Activated naive CD4-positive, alpha-beta T cell treated with anti-CD3 and anti-CD28 coated beads for 36 hours (primary cell): ENCODE measurements around the gene DIO1. TPM values are rescaled to one million over a fixed set of nuclear protein-coding genes. Genes with fewer than 3 reads are reported as not detected.
"Not testable (repeated sequence)": the region's sequence is repeated elsewhere in the genome, so short reads cannot be mapped to it uniquely, and the experiment has no call there.

Experiments used
- CTCF ChIA-PET: fragments of 350-600 bp; sonication (Branson Sonifier 250); formaldehyde crosslinking; loops from one replicate; lab custom pipeline; 2021; ENCODE audit warnings: antibody characterized with exemption; lab: Charles Lee
- DNase-seq: peaks from one replicate; pipeline ENCODE4 v3.0.0-alpha.2; 2020
- H3K27ac Mint-ChIP-seq: one replicate; pipeline ENCODE4 v1.8.0; 2021; ENCODE audit warnings: mild to moderate bottlenecking, mixed read lengths
- H3K27me3 Mint-ChIP-seq: one replicate; pipeline ENCODE4 v1.8.0; 2021; ENCODE audit warnings: low read depth, mixed read lengths
- H3K36me3 Mint-ChIP-seq: one replicate; pipeline ENCODE4 v1.8.0; 2021; ENCODE audit warnings: low read depth, mixed read lengths
- H3K4me1 Mint-ChIP-seq: one replicate; pipeline ENCODE4 v1.8.0; 2021; ENCODE audit warnings: low read depth, mixed read lengths
- H3K4me3 Mint-ChIP-seq: one replicate; pipeline ENCODE4 v1.8.0; 2021; ENCODE audit warnings: mild to moderate bottlenecking, moderate library complexity, mixed read lengths
- H3K9me3 Mint-ChIP-seq: one replicate; pipeline ENCODE4 v1.8.0; 2021; ENCODE audit warnings: mixed read lengths
- intact Hi-C: fragments of 100-400 bp; cut with micrococcal nuclease; formaldehyde crosslinking; loops from one replicate; pipeline ENCODE4 v1.15.1; 2023
- total RNA-seq, 2 experiments: library from RNA; stranded (reverse); gene quantifications; one replicate each; pipeline ENCODE4 v1.2.3, GENCODE V29; 2021

The DIO1 gene
- total RNA-seq, result not detected

DNA sequence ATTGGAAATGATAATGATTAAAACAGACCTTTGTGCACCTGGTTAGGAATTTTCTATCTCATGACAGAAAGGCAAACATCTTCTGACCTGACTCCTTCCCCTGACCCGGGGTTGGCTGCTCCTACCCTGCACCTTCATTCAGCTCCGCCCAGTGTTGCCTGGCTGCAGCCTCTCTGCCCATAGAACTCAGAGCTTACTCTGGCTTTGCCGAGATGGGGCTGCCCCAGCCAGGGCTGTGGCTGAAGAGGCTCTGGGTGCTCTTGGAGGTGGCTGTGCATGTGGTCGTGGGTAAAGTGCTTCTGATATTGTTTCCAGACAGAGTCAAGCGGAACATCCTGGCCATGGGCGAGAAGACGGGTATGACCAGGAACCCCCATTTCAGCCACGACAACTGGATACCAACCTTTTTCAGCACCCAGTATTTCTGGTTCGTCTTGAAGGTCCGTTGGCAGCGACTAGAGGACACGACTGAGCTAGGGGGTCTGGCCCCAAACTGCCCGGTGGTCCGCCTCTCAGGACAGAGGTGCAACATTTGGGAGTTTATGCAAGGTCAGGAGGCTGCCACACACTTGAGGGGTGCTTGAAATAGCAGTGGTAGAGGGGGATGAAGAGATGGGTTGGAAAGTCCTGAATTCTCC is at the start of gene DIO1:
TSS of gene DIO1 (plus strand) at position 189 of the 638 bp plus-strand sequence. CDS start at position 213, 24 bp downstream.
- H3K27me3 Mint-ChIP-seq, result peaks cover 6% of the 10 kb centered on the region
- peak; percentile 12 for DNase-seq
- CTCF ChIA-PET, result no interaction called here
- no peaks in the 10 kb centered on the region for H3K36me3 Mint-ChIP-seq
- H3K9me3 Mint-ChIP-seq, result no peaks in the 10 kb centered on the region
- H3K4me1 Mint-ChIP-seq, result peaks cover 21% of the 10 kb centered on the region
- H3K27ac Mint-ChIP-seq, result no peak within 1 kb of the TSS
- no peak within 1 kb of the TSS for H3K4me3 Mint-ChIP-seq
- intact Hi-C loops, result no loop called here

DNA sequence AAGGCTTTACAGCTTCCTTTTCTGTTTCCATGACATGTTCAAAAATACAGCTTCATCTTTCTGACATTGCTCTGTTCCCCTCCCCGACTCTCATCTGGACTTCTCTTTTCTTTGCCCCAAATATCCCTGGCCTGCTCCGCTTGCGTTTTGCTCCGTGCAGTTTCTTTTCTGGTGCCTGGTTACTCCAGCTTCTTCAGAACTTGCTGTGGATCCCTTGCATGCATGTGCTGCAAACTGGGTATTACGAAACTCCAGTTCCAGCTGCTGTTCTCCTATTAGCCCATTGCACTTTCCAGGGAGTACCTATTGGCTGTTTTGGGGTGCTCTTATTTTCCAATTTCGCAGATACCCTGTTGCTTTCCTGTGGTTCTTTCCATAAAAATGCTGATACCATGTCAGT is 46.0 kb upstream of the DIO1 start:
- intact Hi-C loops, result no loop called here
- Mint-ChIP-seq H3K9me3 (no peaks in the 10 kb centered on the region), H3K36me3 (peaks cover 1% of the 10 kb centered on the region), H3K27me3 (no peaks in the 10 kb centered on the region), H3K4me3 (no peak overlapping the region), H3K27ac (no peak overlapping the region), H3K4me1 (no peaks in the 10 kb centered on the region)
- CTCF ChIA-PET, result interaction anchor here (1.2 to 1.5 kb wide), 2 partner anchors 12 to 112 kb away, joined by 4 to 10 read pairs; no protein-coding TSS in a partner anchor
- no peak for DNase-seq

DNA sequence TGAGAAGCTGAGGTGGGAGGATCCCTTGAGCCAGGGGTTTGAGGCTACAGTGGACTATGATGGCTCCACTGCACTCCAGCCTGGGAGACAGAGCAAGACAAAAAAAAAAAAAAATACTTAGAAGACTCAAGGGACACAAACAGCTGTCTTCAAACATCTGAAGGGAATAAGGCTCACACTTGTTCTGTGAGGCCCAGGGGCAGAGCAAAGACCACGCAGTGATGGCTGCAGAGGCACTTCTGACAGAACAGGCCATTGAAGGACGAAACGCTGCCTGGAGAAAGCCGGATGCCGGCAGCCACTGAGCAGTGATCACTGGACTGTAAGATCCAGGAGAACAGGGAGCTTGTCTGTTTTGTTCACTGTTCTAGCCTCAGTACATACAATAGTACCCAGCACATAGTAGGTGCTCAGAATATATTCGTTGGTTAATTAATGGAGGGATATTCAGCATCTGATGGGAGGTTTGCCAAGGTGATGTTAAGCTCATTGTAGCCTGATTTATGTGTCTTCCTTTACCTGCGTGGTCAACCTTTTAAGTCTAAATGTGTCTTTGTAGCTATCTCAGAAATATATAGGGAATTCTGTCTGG is 43.8 kb upstream of the DIO1 start:
- H3K4me3 Mint-ChIP-seq, result no peak overlapping the region
- CTCF ChIA-PET, result interaction anchor here (1.0 kb wide), 1 partner anchor 11 kb away, joined by 8 read pairs; no protein-coding TSS in a partner anchor

DNA sequence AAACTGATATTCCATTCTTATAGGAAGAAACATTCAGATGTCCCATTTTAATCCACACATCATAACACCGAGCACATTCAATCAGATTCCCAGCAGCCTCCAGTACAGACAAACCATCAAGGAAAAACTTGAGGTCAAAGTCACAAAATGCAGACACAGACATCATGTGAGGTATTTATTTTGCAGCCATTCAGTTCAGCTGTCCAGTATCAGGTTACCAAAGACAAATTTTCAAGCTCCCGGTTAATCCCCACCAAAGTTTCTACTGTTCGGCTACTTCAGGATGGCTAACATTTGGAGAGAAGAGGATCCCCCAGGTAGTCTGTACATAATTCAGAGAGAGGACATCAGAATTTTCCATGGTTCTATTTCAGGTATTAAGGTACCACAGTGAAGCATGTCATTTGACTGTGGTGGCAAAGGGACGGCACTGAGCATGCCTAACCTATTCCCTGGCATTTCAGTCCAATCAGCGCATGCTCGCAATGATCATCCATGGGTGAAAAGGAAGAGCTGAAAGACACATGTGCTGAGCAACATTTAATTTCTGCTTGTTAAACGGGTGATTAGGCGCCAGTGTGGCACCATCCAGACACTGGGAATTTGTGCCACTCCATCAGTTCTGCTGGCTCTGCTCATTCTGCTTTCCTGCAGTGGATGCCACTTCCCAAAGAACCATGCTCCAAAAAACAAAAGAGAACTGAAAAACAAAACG is 42.3 kb upstream of the DIO1 start:
- Mint-ChIP-seq H3K27ac (no peak overlapping the region), H3K4me3 (no peak overlapping the region), H3K4me1 (no peaks in the 10 kb centered on the region), H3K27me3 (no peaks in the 10 kb centered on the region), H3K36me3 (peaks cover 8% of the 10 kb centered on the region), H3K9me3 (no peaks in the 10 kb centered on the region)
- CTCF ChIA-PET, result interaction anchor here (1.0 kb wide), 1 partner anchor 9 kb away, joined by 3 read pairs; no protein-coding TSS in a partner anchor
- intact Hi-C loops, result no loop called here
- DNase-seq, result no peak

More for the DNA sequence above, 43.8 kb upstream of the DIO1 start:
- DNase-seq, result no peak
- Mint-ChIP-seq H3K36me3 (peaks cover 8% of the 10 kb centered on the region), H3K27me3 (no peaks in the 10 kb centered on the region), H3K9me3 (no peaks in the 10 kb centered on the region), H3K27ac (no peak overlapping the region), H3K4me1 (no peaks in the 10 kb centered on the region)
- intact Hi-C loops, result no loop called here

DNA sequence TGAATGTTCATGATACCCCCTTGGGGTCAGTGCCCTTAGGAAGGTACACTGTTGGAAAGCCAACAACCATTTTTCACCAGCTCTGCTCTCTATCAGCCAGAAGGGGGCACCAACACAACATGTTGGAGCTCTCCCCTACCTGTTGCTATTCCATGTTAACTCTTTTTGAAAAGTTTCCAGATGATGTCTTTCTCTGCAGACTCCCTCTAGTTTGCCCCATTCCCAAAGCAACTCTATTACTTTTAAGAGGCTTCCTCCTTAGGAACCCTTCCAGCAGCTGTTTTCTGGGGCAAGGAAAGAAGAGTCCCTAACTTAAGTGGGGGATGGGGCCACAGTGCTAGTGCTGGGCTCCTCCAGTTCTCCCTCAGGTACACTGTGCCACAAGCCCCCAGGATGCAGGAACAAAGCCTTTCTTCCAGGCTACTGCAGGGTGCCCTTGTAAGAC is 33.0 kb upstream of the DIO1 start:
- no peaks in the 10 kb centered on the region for H3K27me3 Mint-ChIP-seq
- no peak overlapping the region for H3K27ac Mint-ChIP-seq

DNA sequence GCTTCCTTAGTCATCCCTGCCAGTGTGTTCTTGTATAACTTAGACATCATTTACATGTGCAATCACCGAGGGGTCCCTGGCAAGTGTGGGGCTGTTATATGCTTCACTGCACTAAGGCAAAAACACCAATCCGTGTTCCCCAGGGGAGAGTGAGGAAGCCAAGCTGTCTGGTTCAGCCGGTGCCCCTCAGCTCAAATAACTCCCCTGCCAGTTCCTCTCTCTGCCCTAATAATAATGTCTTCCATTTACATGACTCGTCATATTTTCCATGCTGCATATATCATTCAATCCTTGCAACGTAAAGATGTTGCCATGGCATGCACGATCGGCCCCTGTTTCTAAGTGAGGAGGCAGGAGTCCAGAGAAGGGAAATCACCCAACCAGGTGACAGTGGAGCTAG is 31.5 kb upstream of the DIO1 start:
- Mint-ChIP-seq H3K9me3 (no peaks in the 10 kb centered on the region), H3K36me3 (peaks cover 1% of the 10 kb centered on the region), H3K27me3 (no peaks in the 10 kb centered on the region), H3K27ac (no peak overlapping the region), H3K4me1 (peaks cover 18% of the 10 kb centered on the region), H3K4me3 (no peak overlapping the region)
- DNase-seq, result no peak
- CTCF ChIA-PET, result interaction anchor here (0.6 to 7.9 kb wide), 7 partner anchors 10 to 165 kb away, joined by 3 to 112 read pairs (median 22); partner anchors contain the start of genes IFT25, LRRC42 and YIPF1
- intact Hi-C loops, result loop anchor here (5.0 to 10.0 kb wide), 2 partner anchors 220 to 622 kb away; no protein-coding TSS in a partner anchor

More for the DNA sequence above, 33.0 kb upstream of the DIO1 start:
- Mint-ChIP-seq H3K4me1 (peaks cover 18% of the 10 kb centered on the region), H3K36me3 (no peaks in the 10 kb centered on the region), H3K4me3 (no peak overlapping the region), H3K9me3 (no peaks in the 10 kb centered on the region)
- intact Hi-C loops, result loop anchor here (1.0 to 10.0 kb wide), 5 partner anchors 58 to 624 kb away; no protein-coding TSS in a partner anchor
- CTCF ChIA-PET, result interaction anchor here (0.7 to 7.9 kb wide), 44 partner anchors 8 to 950 kb away, joined by 3 to 112 read pairs (median 4); partner anchors contain the start of genes IFT25, LRRC42, NDC1 and TMEM59
- peak; percentile 67 for DNase-seq

DNA sequence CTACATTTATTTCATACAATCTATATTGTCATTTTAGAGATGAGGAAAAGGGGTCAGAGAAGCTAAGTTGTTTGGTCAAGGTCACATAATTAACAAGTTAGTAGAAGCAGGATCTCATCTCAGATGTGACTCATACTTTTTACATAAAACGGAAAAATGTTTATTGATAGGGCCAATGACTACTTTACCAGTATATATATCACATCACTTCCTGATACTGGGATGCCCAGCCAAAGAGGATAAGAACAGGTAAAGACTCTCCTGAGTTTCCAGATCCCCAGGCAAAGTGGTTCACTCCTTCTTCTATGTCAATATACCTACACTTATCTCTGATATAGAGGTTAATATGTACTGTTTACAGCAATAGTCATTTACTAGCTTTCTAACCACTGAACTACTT is 25.4 kb upstream of the DIO1 start:
- no peak overlapping the region for H3K27ac Mint-ChIP-seq
- H3K9me3 Mint-ChIP-seq, result no peaks in the 10 kb centered on the region
- CTCF ChIA-PET, result interaction anchor here (0.9 to 3.8 kb wide), 4 partner anchors 8 to 91 kb away, joined by 3 to 18 read pairs (median 10); no protein-coding TSS in a partner anchor
- intact Hi-C loops, result loop anchor here (10.0 kb wide), 1 partner anchor 616 kb away; no protein-coding TSS in a partner anchor
- H3K27me3 Mint-ChIP-seq, result no peaks in the 10 kb centered on the region
- no peak overlapping the region for H3K4me3 Mint-ChIP-seq
- DNase-seq, result no peak
- H3K36me3 Mint-ChIP-seq, result peaks cover 15% of the 10 kb centered on the region
- H3K4me1 Mint-ChIP-seq, result peaks cover 4% of the 10 kb centered on the region

DNA sequence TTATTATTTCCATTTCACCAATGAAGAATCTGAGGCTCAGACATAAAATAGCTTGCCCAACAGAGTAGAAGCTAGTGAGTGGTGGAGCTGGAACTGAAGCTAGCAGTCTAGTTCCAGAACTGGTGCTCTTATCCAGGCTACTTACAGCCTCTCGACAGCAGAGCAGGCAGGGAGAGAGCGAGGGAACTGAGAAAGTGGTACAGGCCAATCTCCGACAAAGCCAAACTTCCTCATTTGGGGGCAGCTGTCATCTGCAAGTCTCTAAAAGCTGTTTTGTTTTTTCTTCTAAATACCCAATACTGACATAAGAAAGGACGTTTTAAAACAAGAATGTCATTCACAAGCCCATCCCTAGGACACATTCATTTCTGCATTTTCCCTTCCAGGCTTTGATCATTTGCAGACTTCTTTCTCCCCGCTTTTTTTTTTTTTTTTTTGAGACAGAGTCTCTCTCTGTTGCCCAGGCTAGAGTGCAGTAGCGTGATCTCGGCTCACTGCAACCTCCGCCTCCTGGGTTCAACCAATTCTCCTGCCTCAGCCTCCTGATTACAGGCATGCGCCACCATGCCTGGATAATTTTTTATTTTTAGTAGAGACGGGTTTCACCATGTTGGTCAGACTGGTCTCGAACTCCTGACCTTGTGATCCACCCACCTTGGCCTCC is 24.4 kb upstream of the DIO1 start:
- Mint-ChIP-seq H3K36me3 (peaks cover 15% of the 10 kb centered on the region), H3K4me1 (peaks cover 4% of the 10 kb centered on the region), H3K27ac (no peak overlapping the region), H3K9me3 (no peaks in the 10 kb centered on the region), H3K4me3 (no peak overlapping the region), H3K27me3 (no peaks in the 10 kb centered on the region)
- DNase-seq, result no peak
- CTCF ChIA-PET, result interaction anchor here (0.9 to 3.8 kb wide), 6 partner anchors 9 to 90 kb away, joined by 3 to 18 read pairs (median 6); no protein-coding TSS in a partner anchor
- intact Hi-C loops, result loop anchor here (10.0 kb wide), 1 partner anchor 615 kb away; no protein-coding TSS in a partner anchor

DNA sequence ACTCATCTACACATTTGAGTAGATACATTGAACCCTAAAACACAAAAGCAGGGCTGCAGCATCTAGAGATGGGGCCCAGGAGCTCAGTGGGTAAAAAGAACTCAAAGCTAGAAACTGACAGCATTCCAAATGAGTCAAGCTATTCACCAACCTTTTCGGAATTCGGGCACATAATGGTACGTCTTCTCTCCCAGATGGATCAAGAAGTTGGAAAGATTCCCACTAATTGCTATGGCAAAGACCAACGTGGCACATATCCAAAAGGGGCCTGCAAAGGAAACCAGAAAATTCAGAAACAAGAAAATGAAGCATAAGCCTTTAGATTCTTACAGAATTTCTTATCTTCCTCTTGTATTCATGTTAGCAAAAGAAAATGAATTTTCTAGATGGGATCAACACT is 22.8 kb upstream of the DIO1 start:
- intact Hi-C loops, result no loop called here

DNA sequence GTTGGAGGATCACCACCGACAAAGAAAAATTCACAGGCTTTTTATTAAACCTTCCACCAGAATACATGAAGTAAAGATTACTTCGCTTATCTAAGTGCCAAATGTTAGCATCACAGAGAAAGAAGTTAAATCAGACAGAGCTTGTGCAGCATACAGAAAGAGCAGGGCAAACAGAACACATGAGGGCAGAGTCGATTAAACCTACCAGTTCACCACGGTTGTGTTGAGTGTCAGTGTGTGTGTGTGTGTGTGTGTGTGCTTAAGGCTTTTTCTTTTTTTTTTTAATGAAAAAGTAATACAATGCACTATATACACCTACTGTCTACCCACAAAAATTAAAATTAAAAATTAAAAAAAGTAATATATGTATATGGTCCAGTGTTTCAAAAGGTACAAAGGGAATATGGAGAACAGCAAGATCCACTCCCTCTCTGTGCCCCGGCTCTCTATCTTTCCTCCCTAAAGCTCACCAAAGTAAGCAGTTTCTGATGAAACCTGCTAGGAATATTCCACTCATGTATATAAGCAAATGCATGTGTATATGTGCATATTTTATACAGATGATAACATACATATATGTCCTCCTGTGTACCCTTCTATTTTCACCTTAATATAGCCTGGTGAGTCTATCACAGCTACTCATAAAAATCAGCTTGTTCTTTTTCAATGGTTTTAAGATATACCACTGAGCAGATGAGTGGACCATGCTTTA is 22.1 kb upstream of the DIO1 start:
- H3K27ac Mint-ChIP-seq, result no peak overlapping the region
- no peak for DNase-seq
- peaks cover 4% of the 10 kb centered on the region for H3K4me1 Mint-ChIP-seq
- CTCF ChIA-PET, result interaction anchor here (1.6 to 3.1 kb wide), 3 partner anchors 11 to 87 kb away, joined by 4 to 22 read pairs (median 13); no protein-coding TSS in a partner anchor
- H3K36me3 Mint-ChIP-seq, result peaks cover 23% of the 10 kb centered on the region
- H3K4me3 Mint-ChIP-seq, result no peak overlapping the region
- H3K9me3 Mint-ChIP-seq, result no peaks in the 10 kb centered on the region
- H3K27me3 Mint-ChIP-seq, result no peaks in the 10 kb centered on the region
- intact Hi-C loops, result no loop called here

More for the DNA sequence above, 22.8 kb upstream of the DIO1 start:
- CTCF ChIA-PET, result interaction anchor here (1.6 to 3.8 kb wide), 4 partner anchors 8 to 88 kb away, joined by 4 to 22 read pairs (median 12); no protein-coding TSS in a partner anchor
- Mint-ChIP-seq H3K4me3 (no peak overlapping the region), H3K9me3 (no peaks in the 10 kb centered on the region), H3K27ac (no peak overlapping the region), H3K36me3 (peaks cover 21% of the 10 kb centered on the region), H3K4me1 (peaks cover 4% of the 10 kb centered on the region), H3K27me3 (no peaks in the 10 kb centered on the region)
- no peak for DNase-seq

DNA sequence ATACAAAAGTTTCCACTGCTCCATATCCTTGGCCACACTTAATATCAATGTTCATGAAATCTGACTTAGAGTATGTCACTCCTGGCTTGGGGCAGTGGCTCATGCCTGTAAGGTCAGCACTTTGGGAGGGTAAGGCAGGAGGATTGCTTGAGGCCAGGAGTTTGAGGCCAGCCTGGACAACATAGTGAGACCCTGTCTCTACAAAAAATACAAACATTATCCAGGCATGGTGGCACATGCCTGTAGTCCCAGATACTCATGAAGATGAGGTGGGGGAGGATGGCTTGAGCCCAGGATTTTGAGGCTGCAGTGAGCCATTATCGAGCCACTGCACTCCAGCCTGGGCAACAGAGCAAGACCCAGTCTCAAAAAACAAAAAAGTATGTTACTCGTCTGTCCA is 18.8 kb upstream of the DIO1 start:
- DNase-seq, H3K4me3 Mint-ChIP-seq, intact Hi-C loops, H3K27ac Mint-ChIP-seq, H3K9me3 Mint-ChIP-seq, H3K27me3 Mint-ChIP-seq, H3K4me1 Mint-ChIP-seq: not testable (repeated sequence)
- H3K36me3 Mint-ChIP-seq, result peaks cover 19% of the 10 kb centered on the region
- CTCF ChIA-PET, result interaction anchor here (1.5 to 5.5 kb wide), 2 partner anchors 14 to 73 kb away, joined by 6 to 27 read pairs; no protein-coding TSS in a partner anchor
